NT2/D1 (cell line): ENCODE data around the gene FIBCD1.

Experiments used
- YY1 ChIP-seq: IDR thresholded peaks from 2 replicates; pipeline ENCODE4 v1.6.1; 2011; ENCODE audit not compliant: insufficient read length, insufficient read depth
- ZNF274 ChIP-seq: IDR thresholded peaks from 2 replicates; pipeline ENCODE4 v1.6.1; 2011; ENCODE audit warnings: mild to moderate bottlenecking, low read depth, low read length

DNA sequence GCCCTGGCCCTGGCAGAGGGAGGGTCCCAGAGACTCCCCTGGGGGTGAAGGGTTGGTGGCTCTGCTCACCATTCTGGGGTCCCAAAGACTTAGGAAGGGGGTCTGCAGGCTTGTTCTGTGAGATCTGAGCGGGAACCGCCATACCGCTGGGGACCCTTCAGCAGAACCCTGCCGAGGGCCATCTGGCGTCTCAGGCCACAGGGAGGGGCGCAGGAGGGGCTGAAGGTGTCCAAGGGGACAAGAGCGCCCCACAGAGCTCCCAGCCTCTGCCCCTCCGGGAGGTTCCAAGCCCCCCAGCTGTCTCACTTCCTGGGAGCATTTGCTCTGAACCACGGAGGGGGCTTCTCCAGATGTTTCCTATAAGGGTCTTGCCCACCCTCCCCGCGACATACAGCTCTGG, 4.8 kb downstream of the FIBCD1 start:
- TF ChIP-seq ZNF274 (no peak), YY1 (no peak)
